HCT116 (cell line): Measurements from ENCODE around the gene CUEDC1. TPM values are rescaled to one million over a fixed set of nuclear protein-coding genes. Genes with fewer than 3 reads are reported as not detected.

Experiments
- ATAC-seq: fragments of 200-7000 bp; cut with Tn5 transposase; 2 replicates; pipeline ENCODE4 v1.9.1; 2020; ENCODE audit warnings: mild to moderate bottlenecking, moderate library complexity
- BruUV-seq: library from RNA; stranded (reverse); fragments of 400-500 nt; replicated peaks from 2 replicates; lab custom pipeline; 2021; lab: Mats Ljungman, UMichigan
- CTCF ChIA-PET: fragments of 300-600 bp; sonication (Branson Sonifier 250); formaldehyde crosslinking; loops from one replicate; lab custom pipeline; 2021; ENCODE audit warnings: antibody characterized with exemption; lab: Charles Lee
- POLR2A ChIA-PET: fragments of 300-600, 350-600 bp; sonication (Branson Sonifier 250); formaldehyde crosslinking; loops from one replicate; lab custom pipeline; 2021; ENCODE audit warnings: antibody characterized with exemption; lab: Charles Lee
- RAD21 ChIA-PET, 2 experiments: fragments of 300-600 bp; sonication (Branson Sonifier 250); formaldehyde crosslinking; loops; one replicate each; lab custom pipeline; 2023; ENCODE audit warnings: low total read pairs in 2 of 2; ENCODE audit not compliant: uncharacterized antibody in 2 of 2, unreplicated experiment in 2 of 2, low non-redundant PET in 1 of 2; lab: Charles Lee
- DNase-seq: peaks from one replicate; pipeline ENCODE4 v3.0.0-alpha.2; 2010; ENCODE audit warnings: low read depth, low spot score
- H2AFZ ChIP-seq: fragments of 200-600 bp; shearing (Covaris generic), sonication (generic); 2 replicates; pipeline ENCODE4 v1.6.1; 2017; ENCODE audit warnings: low read depth, mixed run types, mixed read lengths, antibody characterized with exemption, low read length; ENCODE audit not compliant: poor library complexity, severe bottlenecking
- H3K27ac ChIP-seq: 2 replicates; pipeline ENCODE4 v1.5.1; 2012; ENCODE audit warnings: low read depth, low read length
- H3K27me3 ChIP-seq: fragments of 200-600 bp; sonication (generic); 2 replicates; pipeline ENCODE4 v1.6.1; 2016; ENCODE audit warnings: mixed run types, low read length, mixed read lengths; ENCODE audit not compliant: insufficient read depth
- H3K36me3 ChIP-seq, 2 experiments: fragments of 200-500 bp in 1 of 2; fragments of 200-600 bp in 1 of 2; sonication (Bioruptor generic) in 1 of 2; sonication (generic) in 1 of 2; 2 replicates each; pipeline versions ENCODE4 v1.5.1 to v1.6.1; 2014 to 2016; ENCODE audit warnings: low read length in 2 of 2, inconsistent platforms in 1 of 2, mixed read lengths in 1 of 2, mixed run types in 1 of 2; ENCODE audit not compliant: insufficient read depth in 2 of 2, control insufficient read depth in 1 of 2
- H3K4me1 ChIP-seq, 2 experiments: fragments of 200-600 bp in 1 of 2; sonication (generic) in 1 of 2; 2 replicates each; pipeline versions ENCODE4 v1.5.1 to v1.6.1; 2012 to 2017; ENCODE audit warnings: low read length in 2 of 2, inconsistent platforms in 1 of 2, mild to moderate bottlenecking in 1 of 2, mixed read lengths in 1 of 2, mixed run types in 1 of 2, moderate library complexity in 1 of 2; ENCODE audit not compliant: insufficient read depth in 2 of 2, control insufficient read depth in 1 of 2
- H3K4me2 ChIP-seq: fragments of 200-600 bp; sonication (generic); 2 replicates; pipeline ENCODE4 v1.6.1; 2017; ENCODE audit warnings: mixed run types, low read length, mixed read lengths
- H3K4me3 ChIP-seq, 2 experiments: fragments of 200-600 bp in 1 of 2; sonication (generic) in 1 of 2; replicated peaks in 1 of 2; 2 replicates each; pipeline ENCODE4 v1.5.1; 2011 to 2016; ENCODE audit warnings: low read length in 2 of 2, control low read depth in 1 of 2, low read depth in 1 of 2, mild to moderate bottlenecking in 1 of 2, mixed read lengths in 1 of 2, mixed run types in 1 of 2
- H3K79me2 ChIP-seq: fragments of 200-600 bp; sonication (generic); 2 replicates; pipeline ENCODE4 v1.6.1; 2017; ENCODE audit warnings: mild to moderate bottlenecking, mixed run types, low read length, moderate library complexity, mixed read lengths; ENCODE audit not compliant: insufficient read depth
- H3K9ac ChIP-seq: fragments of 200-600 bp; sonication (generic); 2 replicates; pipeline ENCODE4 v1.6.1; 2016; ENCODE audit warnings: low read length, mixed read lengths
- H3K9me2 ChIP-seq: fragments of 200-600 bp; sonication (generic), shearing (Covaris generic); 2 replicates; pipeline ENCODE4 v1.6.1; 2017; ENCODE audit warnings: mixed run types, mild to moderate bottlenecking, moderate library complexity; ENCODE audit not compliant: insufficient read depth
- H3K9me3 ChIP-seq, 2 experiments: fragments of 200-500 bp in 1 of 2; fragments of 200-600 bp in 1 of 2; sonication (Bioruptor generic) in 1 of 2; sonication (generic) in 1 of 2; 2 replicates each; pipeline ENCODE4 v1.6.1; 2014 to 2017; ENCODE audit warnings: low read length in 2 of 2, mixed read lengths in 2 of 2, inconsistent platforms in 1 of 2, low read depth in 1 of 2, mild to moderate bottlenecking in 1 of 2, mixed run types in 1 of 2, moderate library complexity in 1 of 2; ENCODE audit not compliant: control insufficient read depth in 1 of 2, insufficient read depth in 1 of 2
- H4K20me1 ChIP-seq: fragments of 200-600 bp; sonication (generic), shearing (Covaris generic); 2 replicates; pipeline ENCODE4 v1.6.1; 2017; ENCODE audit warnings: mixed run types, mild to moderate bottlenecking, moderate library complexity; ENCODE audit not compliant: insufficient read depth
- EGR1 ChIP-seq: IDR thresholded peaks from 2 replicates; pipeline ENCODE4 v1.6.1; 2012; ENCODE audit warnings: low read depth
- EZH2phosphoT487 ChIP-seq: fragments of 200-600 bp; IDR thresholded peaks from 2 replicates; pipeline ENCODE4 v1.6.1; 2018; ENCODE audit warnings: antibody characterized with exemption, borderline replicate concordance
- FOSL1 ChIP-seq: IDR thresholded peaks from 2 replicates; pipeline ENCODE4 v1.6.1; 2012; ENCODE audit warnings: low read depth
- POLR2A ChIP-seq: IDR thresholded peaks from 2 replicates; pipeline ENCODE4 v1.7.0; 2011; ENCODE audit warnings: borderline replicate concordance; ENCODE audit not compliant: insufficient read depth, insufficient read length; ENCODE audit errors: extremely low read depth
- POLR2AphosphoS5 ChIP-seq: IDR thresholded peaks from 2 replicates; pipeline ENCODE4 v1.6.1; 2011; ENCODE audit warnings: mild to moderate bottlenecking, low read depth, low read length, moderate library complexity
- RAD21 ChIP-seq: IDR thresholded peaks from 2 replicates; pipeline ENCODE4 v1.6.1; 2012; ENCODE audit warnings: low read depth, mild to moderate bottlenecking
- SIN3A ChIP-seq: IDR thresholded peaks from 2 replicates; pipeline ENCODE4 v1.6.1; 2012; ENCODE audit warnings: low read depth
- SP1 ChIP-seq: IDR thresholded peaks from 2 replicates; pipeline ENCODE4 v1.6.1; 2012; ENCODE audit warnings: low read depth
- TCF7L2 ChIP-seq: IDR thresholded peaks from 2 replicates; pipeline ENCODE4 v1.7.0; 2011; ENCODE audit warnings: borderline replicate concordance, inconsistent platforms; ENCODE audit not compliant: insufficient read depth, insufficient read length; ENCODE audit errors: extremely low read depth
- YY1 ChIP-seq: IDR thresholded peaks from 2 replicates; pipeline ENCODE4 v1.6.1; 2011; ENCODE audit warnings: low read length, low read depth, moderate library complexity, mild to moderate bottlenecking; ENCODE audit not compliant: insufficient replicate concordance; ENCODE audit errors: extremely low read depth
- ZNF274 ChIP-seq: fragments of 200-500 bp; sonication (Bioruptor generic); IDR thresholded peaks from 2 replicates; pipeline ENCODE4 v1.6.1; 2014; ENCODE audit warnings: mild to moderate bottlenecking, low read depth, low read length, inconsistent platforms
- intact Hi-C: fragments of 100-400 bp; cut with micrococcal nuclease; formaldehyde crosslinking; loops from 2 replicates; pipeline ENCODE4 v1.10.0; 2022
- total RNA-seq: library from RNA; stranded (reverse); gene quantifications from one replicate; pipeline ENCODE4 v1.2.1, GENCODE V29; 2021; ENCODE audit not compliant: unreplicated experiment
- TF ChIP-seq, protein P1 (sequence below): IDR thresholded peaks from 2 replicates; pipeline ENCODE4 v1.6.1; 2012
- TF ChIP-seq, protein P2 (sequence below), 3 experiments: fragments of 200-600 bp in 1 of 3; sonication (generic) in 1 of 3; IDR thresholded peaks in 2 of 3; conservative IDR thresholded peaks in 1 of 3; 2 replicates each; pipeline ENCODE4 v1.5.1; 2012 to 2017; ENCODE audit warnings: low read depth in 2 of 3, low read length in 2 of 3, antibody characterized with exemption in 1 of 3, borderline replicate concordance in 1 of 3, control low read depth in 1 of 3, mild to moderate bottlenecking in 1 of 3, mixed read lengths in 1 of 3, mixed run types in 1 of 3, moderate library complexity in 1 of 3; ENCODE audit not compliant: insufficient read depth in 1 of 3
- TF ChIP-seq, protein P3 (sequence below): IDR thresholded peaks from 2 replicates; pipeline ENCODE4 v1.6.1; 2012

CUEDC1 gene
- total RNA-seq, 1 experiment from 2014 or later: 60.2 TPM

DNA sequence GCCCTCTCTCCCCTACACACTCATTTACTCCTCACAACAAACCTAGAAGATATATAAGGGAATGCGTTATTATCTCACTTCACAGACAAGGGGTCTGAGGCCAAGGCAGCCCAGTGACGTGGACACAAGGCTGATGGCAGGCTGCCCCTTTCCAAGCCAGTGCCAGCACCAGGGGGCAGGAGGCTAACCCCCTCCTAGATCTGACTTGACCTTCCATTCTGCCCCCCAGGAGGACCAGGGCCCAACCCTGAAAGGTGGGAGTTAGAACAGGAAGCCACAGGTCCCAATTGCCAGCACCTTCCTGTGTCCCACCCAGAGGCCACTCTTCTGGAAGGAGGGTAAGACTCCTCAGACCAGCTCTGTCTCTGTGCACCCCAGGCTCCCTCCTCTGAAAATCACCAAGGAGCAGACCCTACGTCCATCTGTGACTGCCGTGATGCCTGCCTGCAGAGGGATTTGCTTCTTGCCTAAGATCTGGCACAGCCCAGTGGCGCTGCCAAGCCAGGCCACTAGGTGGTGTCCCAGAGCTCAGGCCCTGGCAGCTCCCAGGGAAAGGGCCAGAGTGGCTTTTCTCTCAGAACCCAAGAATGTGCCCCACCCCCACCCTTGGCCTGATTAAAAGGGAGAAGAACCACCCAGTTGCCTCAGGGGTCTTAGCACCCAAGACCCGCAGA, 62.9 kb downstream of the CUEDC1 start:
- POLR2A ChIA-PET: interaction anchor here (0.6 to 2.6 kb wide), 10 partner anchors 11 to 115 kb away, joined by 3 to 11 read pairs (median 5); partner anchors contain the start of genes CUEDC1 and SRSF1
- peak overlapping the region; percentile 82 for H3K27ac ChIP-seq
- H3K4me3 ChIP-seq: peak overlapping the region; percentile 27 to 40
- H2AFZ ChIP-seq: no peak overlapping the region
- BruUV-seq: no TSS peak
- H3K27me3 ChIP-seq: no peaks in the 10 kb centered on the region
- peak; percentile 71 for ATAC-seq
- CTCF ChIA-PET: interaction anchor here (0.6 to 2.9 kb wide), 23 partner anchors 8 to 107 kb away, joined by 3 to 14 read pairs (median 6); partner anchors contain the start of genes CUEDC1, MRPS23 and VEZF1
- H4K20me1 ChIP-seq: no peaks in the 10 kb centered on the region
- H3K4me1 ChIP-seq: peaks cover 67 to 83% of the 10 kb centered on the region in 2 experiments
- H3K36me3 ChIP-seq: no peaks in the 10 kb centered on the region; a peak in 1 of 4 replicates
- H3K79me2 ChIP-seq: peaks cover 43% of the 10 kb centered on the region
- H3K9ac ChIP-seq: peak overlapping the region; percentile 62
- H3K4me2 ChIP-seq: peak overlapping the region; percentile 71
- no peaks in the 10 kb centered on the region; a peak in 1 of 4 replicates for H3K9me3 ChIP-seq
- RAD21 ChIA-PET: interaction anchor here (0.8 to 1.8 kb wide), 8 partner anchors 11 to 95 kb away, joined by 3 to 10 read pairs (median 4); partner anchors contain the start of genes CUEDC1 (in 1 of the 2) and MRPS23 (in 1 of the 2)
- TF ChIP-seq ZNF274 (no peak), POLR2A (no peak), RAD21 (no peak), TCF7L2 (peak; percentile 8), YY1 (peak; percentile 72), SP1 (no peak), FOSL1 (no peak), EZH2phosphoT487 (no peak), SIN3A (no peak), EGR1 (no peak), POLR2AphosphoS5 (peak; percentile 51)
- TF ChIP-seq, protein P1, sequence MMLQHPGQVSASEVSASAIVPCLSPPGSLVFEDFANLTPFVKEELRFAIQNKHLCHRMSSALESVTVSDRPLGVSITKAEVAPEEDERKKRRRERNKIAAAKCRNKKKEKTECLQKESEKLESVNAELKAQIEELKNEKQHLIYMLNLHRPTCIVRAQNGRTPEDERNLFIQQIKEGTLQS: no peak
- TF ChIP-seq, protein P2, sequence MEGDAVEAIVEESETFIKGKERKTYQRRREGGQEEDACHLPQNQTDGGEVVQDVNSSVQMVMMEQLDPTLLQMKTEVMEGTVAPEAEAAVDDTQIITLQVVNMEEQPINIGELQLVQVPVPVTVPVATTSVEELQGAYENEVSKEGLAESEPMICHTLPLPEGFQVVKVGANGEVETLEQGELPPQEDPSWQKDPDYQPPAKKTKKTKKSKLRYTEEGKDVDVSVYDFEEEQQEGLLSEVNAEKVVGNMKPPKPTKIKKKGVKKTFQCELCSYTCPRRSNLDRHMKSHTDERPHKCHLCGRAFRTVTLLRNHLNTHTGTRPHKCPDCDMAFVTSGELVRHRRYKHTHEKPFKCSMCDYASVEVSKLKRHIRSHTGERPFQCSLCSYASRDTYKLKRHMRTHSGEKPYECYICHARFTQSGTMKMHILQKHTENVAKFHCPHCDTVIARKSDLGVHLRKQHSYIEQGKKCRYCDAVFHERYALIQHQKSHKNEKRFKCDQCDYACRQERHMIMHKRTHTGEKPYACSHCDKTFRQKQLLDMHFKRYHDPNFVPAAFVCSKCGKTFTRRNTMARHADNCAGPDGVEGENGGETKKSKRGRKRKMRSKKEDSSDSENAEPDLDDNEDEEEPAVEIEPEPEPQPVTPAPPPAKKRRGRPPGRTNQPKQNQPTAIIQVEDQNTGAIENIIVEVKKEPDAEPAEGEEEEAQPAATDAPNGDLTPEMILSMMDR (IDR thresholded peaks at IDR 0.05 in 2 of 3, conservative IDR thresholded peaks at IDR 0.05 in 1 of 3; ENCODE audit: borderline replicate concordance in 1 of 3, insufficient read depth in 1 of 3, low read depth in 2 of 3, low read length in 2 of 3): peak in 2 of 3 experiments; percentile 99 to 100; a peak in 4 of 6 replicates
- TF ChIP-seq, protein P3, sequence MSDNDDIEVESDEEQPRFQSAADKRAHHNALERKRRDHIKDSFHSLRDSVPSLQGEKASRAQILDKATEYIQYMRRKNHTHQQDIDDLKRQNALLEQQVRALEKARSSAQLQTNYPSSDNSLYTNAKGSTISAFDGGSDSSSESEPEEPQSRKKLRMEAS: no peak
- TF ChIP-seq, all 23 proteins: peak for 4
- intact Hi-C loops: loop anchor here (1.0 kb wide), 3 partner anchors 24 to 103 kb away; no protein-coding TSS in a partner anchor
- peak; percentile 81 for DNase-seq
- no peaks in the 10 kb centered on the region for H3K9me2 ChIP-seq
